GM23338 (cell line): ENCODE measurements around the gene CCDC39. TPM values are rescaled to one million over a fixed set of nuclear protein-coding genes. Genes with fewer than 3 reads are reported as not detected.
"Not testable (repeated sequence)": the region's sequence is repeated elsewhere in the genome, so short reads cannot be mapped to it uniquely, and the experiment has no call there.

Experiments
- ATAC-seq: fragments of 200-7000 bp; cut with Tn5 transposase; 3 replicates; pipeline ENCODE4 v1.9.1; 2020
- DNase-seq: peaks from one replicate; pipeline ENCODE4 v3.0.0-alpha.2; 2015; ENCODE audit warnings: low spot score
- H2AFZ ChIP-seq: fragments of 200-600 bp; sonication (generic); 2 replicates; pipeline ENCODE4 v1.8.0; 2016; ENCODE audit warnings: antibody characterized with exemption, mild to moderate bottlenecking, moderate library complexity
- H3F3A ChIP-seq: fragments of 200-600 bp; sonication (generic); replicated peaks from 2 replicates; pipeline ENCODE4 v1.8.0; 2017; ENCODE audit warnings: antibody characterized with exemption, mixed run types, low read depth
- H3K27ac ChIP-seq: fragments of 200-600 bp; sonication (generic); 2 replicates; pipeline ENCODE4 v1.6.1; 2016; ENCODE audit warnings: low read depth
- H3K27me3 ChIP-seq: fragments of 200-600 bp; sonication (generic); 2 replicates; pipeline ENCODE4 v1.8.0; 2016; ENCODE audit warnings: mild to moderate bottlenecking, mixed run types, moderate library complexity; ENCODE audit not compliant: insufficient read depth
- H3K36me3 ChIP-seq: fragments of 200-600 bp; sonication (generic); 2 replicates; pipeline ENCODE4 v1.8.0; 2016; ENCODE audit warnings: mild to moderate bottlenecking; ENCODE audit not compliant: insufficient read depth
- H3K4me1 ChIP-seq: fragments of 200-600 bp; sonication (generic); 2 replicates; pipeline ENCODE4 v1.8.0; 2016; ENCODE audit warnings: mild to moderate bottlenecking, moderate library complexity; ENCODE audit not compliant: insufficient read depth
- H3K4me2 ChIP-seq: fragments of 200-600 bp; sonication (generic); 2 replicates; pipeline ENCODE4 v1.7.1; 2017; ENCODE audit warnings: mixed run types
- H3K4me3 ChIP-seq: fragments of 200-600 bp; sonication (generic); 2 replicates; pipeline ENCODE4 v1.6.1; 2016; ENCODE audit warnings: mixed run types
- H3K79me2 ChIP-seq: fragments of 200-600 bp; sonication (generic); replicated peaks from 2 replicates; pipeline ENCODE4 v1.8.0; 2017; ENCODE audit warnings: mild to moderate bottlenecking; ENCODE audit not compliant: insufficient read depth
- H3K9me2 ChIP-seq: fragments of 200-600 bp; sonication (generic); 2 replicates; pipeline ENCODE4 v1.8.0; 2017; ENCODE audit not compliant: insufficient read depth
- H4K20me1 ChIP-seq: fragments of 200-600 bp; sonication (generic); replicated peaks from 2 replicates; pipeline ENCODE4 v1.8.0; 2017; ENCODE audit warnings: mild to moderate bottlenecking; ENCODE audit not compliant: insufficient read depth
- H3K27ac Mint-ChIP-seq: 2 replicates; pipeline ENCODE4 v1.8.0; 2020; ENCODE audit warnings: inconsistent platforms, mild to moderate bottlenecking, moderate library complexity, mixed read lengths
- H3K27me3 Mint-ChIP-seq: 3 replicates; pipeline ENCODE4 v1.8.0; 2022; ENCODE audit warnings: low read depth, mild to moderate bottlenecking, moderate library complexity, mixed read lengths, inconsistent platforms; ENCODE audit not compliant: insufficient read depth, poor library complexity
- H3K36me3 Mint-ChIP-seq: 3 replicates; pipeline ENCODE4 v1.8.0; 2021; ENCODE audit warnings: low read depth, mild to moderate bottlenecking, inconsistent platforms, moderate library complexity, mixed read lengths
- H3K4me1 Mint-ChIP-seq: 3 replicates; pipeline ENCODE4 v1.8.0; 2020; ENCODE audit warnings: mild to moderate bottlenecking, inconsistent platforms, mixed read lengths
- H3K4me3 Mint-ChIP-seq: 3 replicates; pipeline ENCODE4 v1.8.0; 2021; ENCODE audit warnings: moderate library complexity, mild to moderate bottlenecking, inconsistent platforms, mixed read lengths
- H3K9me3 Mint-ChIP-seq: 3 replicates; pipeline ENCODE4 v1.8.0; 2020; ENCODE audit warnings: moderate library complexity, mild to moderate bottlenecking, inconsistent platforms, mixed read lengths
- CREB1 ChIP-seq: fragments of 250-450 bp; sonication (Bioruptor Pico); IDR thresholded peaks from 2 replicates; pipeline ENCODE4 v1.5.0; 2020; ENCODE audit warnings: low read depth, mild to moderate bottlenecking, moderate library complexity
- CTCF ChIP-seq, 2 experiments: fragments of 200-600 bp in 1 of 2; sonication (generic) in 1 of 2; conservative IDR thresholded peaks; 2 replicates each; pipeline versions ENCODE4 v1.5.1 to v1.6.1; 2016 to 2017; ENCODE audit warnings: antibody characterized with exemption in 2 of 2, low read depth in 2 of 2, mild to moderate bottlenecking in 2 of 2, moderate library complexity in 1 of 2
- EZH2 ChIP-seq: fragments of 200-600 bp; sonication (generic); IDR thresholded peaks from one replicate; pipeline ENCODE4 v1.8.0; 2017; ENCODE audit warnings: antibody characterized with exemption, mild to moderate bottlenecking, low read depth; ENCODE audit not compliant: unreplicated experiment
- EZH2phosphoT487 ChIP-seq: fragments of 200-600 bp; sonication (generic); IDR thresholded peaks from one replicate; pipeline ENCODE4 v1.8.1; 2018; ENCODE audit warnings: antibody characterized with exemption; ENCODE audit not compliant: unreplicated experiment
- JUNB ChIP-seq: IDR thresholded peaks from one replicate; pipeline ENCODE4 v1.6.1; 2016; ENCODE audit warnings: antibody characterized with exemption; ENCODE audit not compliant: unreplicated experiment
- POLR2AphosphoS5 ChIP-seq: IDR thresholded peaks from 2 replicates; pipeline ENCODE4 v1.6.1; 2016; ENCODE audit warnings: antibody characterized with exemption, low read depth
- REST ChIP-seq: IDR thresholded peaks from one replicate; pipeline ENCODE4 v1.6.1; 2018; ENCODE audit warnings: antibody characterized with exemption; ENCODE audit not compliant: unreplicated experiment
- STAT1 ChIP-seq: IDR thresholded peaks from one replicate; pipeline ENCODE4 v1.6.1; 2016; ENCODE audit warnings: antibody characterized with exemption; ENCODE audit not compliant: unreplicated experiment
- ZNF114 ChIP-seq: fragments of 250-450 bp; sonication (Bioruptor Pico); IDR thresholded peaks from 2 replicates; pipeline ENCODE4 v1.5.0; 2020; ENCODE audit warnings: mild to moderate bottlenecking, moderate library complexity
- ZNF331 ChIP-seq: fragments of 250-450 bp; sonication (Bioruptor Pico); IDR thresholded peaks from 2 replicates; pipeline ENCODE4 v1.5.0; 2020; ENCODE audit warnings: low read depth, mild to moderate bottlenecking, moderate library complexity
- ZNF462 ChIP-seq: fragments of 250-450 bp; sonication (Bioruptor Pico); IDR thresholded peaks from 2 replicates; pipeline ENCODE4 v1.5.0; 2020; ENCODE audit warnings: mild to moderate bottlenecking, moderate library complexity
- polyA plus RNA-seq: library from polyadenylated mRNA; unstranded; fragments of >200 nt; fragmentation: Nextera tagmentation; extraction: Ambion mirVana; gene quantifications from 2 replicates; pipeline ENCODE4 v1.2.1, GENCODE V29; 2016
- total RNA-seq: library from RNA; depleted of rRNA; stranded (reverse); fragments of >200 nt; shearing (Covaris generic); gene quantifications from 2 replicates; pipeline ENCODE4 v1.2.3, GENCODE V29; 2014

CCDC39 gene
- total and polyA plus RNA-seq, 2 experiments from 2014 or later, result 0.52 to 2.6 TPM

- not testable (repeated sequence) for H3K27ac Mint-ChIP-seq, H3K9me3 Mint-ChIP-seq, H3K27ac ChIP-seq, H3K4me1 Mint-ChIP-seq, H3K27me3 Mint-ChIP-seq, H3K36me3 ChIP-seq, DNase-seq, H3F3A ChIP-seq, H3K9me2 ChIP-seq, ATAC-seq, H3K4me1 ChIP-seq, H3K4me3 ChIP-seq, H3K27me3 ChIP-seq, H3K79me2 ChIP-seq, H2AFZ ChIP-seq, H3K4me2 ChIP-seq, H3K4me3 Mint-ChIP-seq, H3K36me3 Mint-ChIP-seq, H4K20me1 ChIP-seq
Measured at GRCh38 chr3:180618563-180618962, 60.7 kb downstream of the CCDC39 start.

- no peak for ATAC-seq
- Histone ChIP-seq H2AFZ (no peak overlapping the region), H3K36me3 (no peaks in the 10 kb centered on the region), H3K27me3 (no peaks in the 10 kb centered on the region), H3F3A (no peaks in the 10 kb centered on the region), H3K79me2 (no peaks in the 10 kb centered on the region), H3K4me1 (no peaks in the 10 kb centered on the region), H3K27ac (no peak overlapping the region), H3K4me3 (no peak overlapping the region), H3K4me2 (no peak overlapping the region), H4K20me1 (0 out of 2 replicates have a peak, but pooled peaks cover 3% of the 10 kb centered on the region), H3K9me2 (no peaks in the 10 kb centered on the region)
- Mint-ChIP-seq H3K4me3 (no peak overlapping the region), H3K9me3 (no peaks in the 10 kb centered on the region), H3K36me3 (peaks cover 10% of the 10 kb centered on the region; the same call in 2 of the 3 replicates), H3K4me1 (no peaks in the 10 kb centered on the region), H3K27me3 (no peaks in the 10 kb centered on the region), H3K27ac (no peak overlapping the region)
- DNase-seq, result no peak
- no peak for TF ChIP-seq CTCF (conservative IDR thresholded peaks at IDR 0.05; ENCODE audit: low read depth in 2 of 2)
- TF ChIP-seq POLR2AphosphoS5, result no peak
- TF ChIP-seq ZNF462, result no peak
- no peak for TF ChIP-seq EZH2
- TF ChIP-seq ZNF114 (CRISPR knock-in tag), result no peak
- no peak for TF ChIP-seq REST
- TF ChIP-seq STAT1, result no peak
- TF ChIP-seq EZH2phosphoT487, result no peak
- no peak for TF ChIP-seq JUNB
- no peak for TF ChIP-seq ZNF331 (CRISPR knock-in tag)
- no peak for TF ChIP-seq CREB1 (CRISPR knock-in tag)
Measured at GRCh38 chr3:180617049-180617448, 62.2 kb downstream of the CCDC39 start.
